ENCODE results near the gene TXNDC11.

Gene TXNDC11

DNA sequence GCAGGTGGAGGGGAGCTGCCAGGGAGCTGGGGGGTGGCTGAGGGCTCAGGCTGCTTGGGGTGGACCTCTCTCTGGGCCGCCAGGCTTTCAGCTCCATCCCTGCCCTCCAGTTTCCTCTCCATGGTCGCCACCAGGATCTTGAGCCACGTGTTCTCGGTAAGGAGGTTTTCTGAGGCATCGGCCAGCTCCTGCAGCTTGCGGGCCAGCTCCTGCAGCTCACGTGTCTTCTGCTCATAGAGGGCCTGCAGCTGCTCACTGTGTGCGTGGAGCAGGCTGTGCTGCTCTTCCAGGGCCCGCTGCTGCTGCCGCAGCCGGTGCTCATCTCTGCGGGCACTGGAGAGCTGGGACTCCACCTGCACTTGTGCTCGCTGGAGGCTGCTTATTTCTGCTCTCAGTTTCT lies 63.4 kb downstream of the TXNDC11 start:
- no peak overlapping the region for H3K4me3 ChIP-seq (ENCODE audit: low read depth, low read length)
- DNase-seq (ENCODE audit: low read depth), result no peak
- no peak for TF ChIP-seq MYC (IDR thresholded peaks at IDR 0.05; ENCODE audit: low read depth, low read length)
- no peak for TF ChIP-seq POLR2A (IDR thresholded peaks at IDR 0.05; ENCODE audit: extremely low read depth, insufficient read length)
- TF ChIP-seq, protein P1, sequence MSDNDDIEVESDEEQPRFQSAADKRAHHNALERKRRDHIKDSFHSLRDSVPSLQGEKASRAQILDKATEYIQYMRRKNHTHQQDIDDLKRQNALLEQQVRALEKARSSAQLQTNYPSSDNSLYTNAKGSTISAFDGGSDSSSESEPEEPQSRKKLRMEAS (IDR thresholded peaks at IDR 0.05; ENCODE audit: low read depth, low read length), result no peak
- TF ChIP-seq, protein P2, sequence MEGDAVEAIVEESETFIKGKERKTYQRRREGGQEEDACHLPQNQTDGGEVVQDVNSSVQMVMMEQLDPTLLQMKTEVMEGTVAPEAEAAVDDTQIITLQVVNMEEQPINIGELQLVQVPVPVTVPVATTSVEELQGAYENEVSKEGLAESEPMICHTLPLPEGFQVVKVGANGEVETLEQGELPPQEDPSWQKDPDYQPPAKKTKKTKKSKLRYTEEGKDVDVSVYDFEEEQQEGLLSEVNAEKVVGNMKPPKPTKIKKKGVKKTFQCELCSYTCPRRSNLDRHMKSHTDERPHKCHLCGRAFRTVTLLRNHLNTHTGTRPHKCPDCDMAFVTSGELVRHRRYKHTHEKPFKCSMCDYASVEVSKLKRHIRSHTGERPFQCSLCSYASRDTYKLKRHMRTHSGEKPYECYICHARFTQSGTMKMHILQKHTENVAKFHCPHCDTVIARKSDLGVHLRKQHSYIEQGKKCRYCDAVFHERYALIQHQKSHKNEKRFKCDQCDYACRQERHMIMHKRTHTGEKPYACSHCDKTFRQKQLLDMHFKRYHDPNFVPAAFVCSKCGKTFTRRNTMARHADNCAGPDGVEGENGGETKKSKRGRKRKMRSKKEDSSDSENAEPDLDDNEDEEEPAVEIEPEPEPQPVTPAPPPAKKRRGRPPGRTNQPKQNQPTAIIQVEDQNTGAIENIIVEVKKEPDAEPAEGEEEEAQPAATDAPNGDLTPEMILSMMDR (IDR thresholded peaks at IDR 0.05; ENCODE audit: low read depth, low read length), result no peak

DNA sequence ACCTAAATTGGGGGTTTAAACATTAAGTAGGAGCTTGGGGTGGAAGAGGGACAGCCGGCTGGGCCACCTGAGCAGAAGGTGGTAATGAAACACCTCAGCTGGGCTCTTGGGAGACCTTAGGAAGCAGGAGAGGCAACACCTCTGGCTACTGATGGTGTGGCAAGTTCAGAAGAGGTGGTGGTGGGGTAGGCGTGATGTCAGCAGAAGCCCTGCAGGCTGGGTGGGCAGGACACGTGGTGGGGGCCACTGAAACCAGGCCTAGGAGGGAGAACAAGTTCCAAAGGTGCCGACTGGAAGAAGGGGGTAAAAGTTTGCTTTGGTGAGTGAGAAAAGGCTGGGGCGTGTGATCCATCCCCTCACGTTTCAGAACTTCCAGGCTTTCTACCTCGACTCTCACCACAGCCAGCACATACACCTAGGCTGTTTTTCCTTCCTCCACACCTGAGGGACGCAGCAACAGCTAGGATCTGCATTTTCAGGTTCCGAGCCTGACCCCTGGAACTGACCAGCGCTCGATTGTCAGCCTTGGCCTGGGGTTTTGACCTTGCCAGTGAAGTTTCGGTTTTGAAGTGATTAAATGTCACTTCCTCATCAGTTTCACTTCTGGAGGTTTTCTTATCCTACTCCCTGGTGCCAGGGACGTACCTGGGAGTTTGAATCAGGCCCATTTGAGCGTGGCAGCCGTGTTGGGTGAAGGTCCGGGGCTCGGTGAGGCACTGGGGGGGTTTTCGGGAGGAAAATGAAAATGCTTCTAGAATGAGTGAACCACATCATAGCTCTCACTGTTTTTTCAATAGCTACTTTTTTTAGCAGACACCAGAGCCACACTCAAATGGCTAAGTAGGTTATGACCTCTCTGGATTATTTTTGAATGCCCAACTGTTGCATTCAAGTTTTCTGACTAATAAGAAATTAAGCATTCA lies 64.4 kb downstream of the TXNDC11 start:
- no peak for DNase-seq (ENCODE audit: low read depth)
- H3K4me3 ChIP-seq (ENCODE audit: low read depth, low read length), result no peak overlapping the region
- no peak for TF ChIP-seq POLR2A (IDR thresholded peaks at IDR 0.05; ENCODE audit: extremely low read depth, insufficient read length)
- TF ChIP-seq, protein P1 (IDR thresholded peaks at IDR 0.05; ENCODE audit: low read depth, low read length), result no peak
- TF ChIP-seq, protein P2 (IDR thresholded peaks at IDR 0.05; ENCODE audit: low read depth, low read length), result no peak

DNA sequence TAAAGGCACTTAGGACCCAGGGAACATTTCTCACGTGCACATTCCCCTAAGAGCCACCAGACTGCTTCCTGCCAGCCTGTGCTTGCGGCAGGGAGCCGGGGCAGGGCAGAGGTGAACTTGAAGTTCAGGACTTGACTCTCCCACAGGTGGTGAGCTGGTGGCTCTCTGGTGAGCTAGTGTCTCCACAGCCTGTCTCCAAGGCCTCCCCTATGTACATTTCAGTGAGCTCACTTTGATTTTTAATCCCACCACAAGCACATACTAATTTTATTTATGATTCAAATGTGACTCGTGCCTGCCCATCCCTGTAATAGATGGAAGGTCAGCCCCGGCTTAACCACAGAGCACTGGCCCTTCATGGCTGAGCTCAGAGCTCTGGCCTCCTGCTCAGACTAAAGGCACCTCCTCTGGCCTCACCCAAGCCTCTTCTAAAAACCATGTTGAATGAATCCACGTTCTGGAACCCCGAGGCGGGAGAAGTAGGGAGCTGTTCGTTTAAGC lies 65.2 kb downstream of the TXNDC11 start:
- no peak for TF ChIP-seq POLR2A (IDR thresholded peaks at IDR 0.05; ENCODE audit: extremely low read depth, insufficient read length)
- TF ChIP-seq MYC (IDR thresholded peaks at IDR 0.05; ENCODE audit: low read depth, low read length), result no peak
- TF ChIP-seq, protein P2 (IDR thresholded peaks at IDR 0.05; ENCODE audit: low read depth, low read length), result no peak
- TF ChIP-seq, protein P1 (IDR thresholded peaks at IDR 0.05; ENCODE audit: low read depth, low read length), result no peak
- no peak for DNase-seq (ENCODE audit: low read depth)
- H3K4me3 ChIP-seq (ENCODE audit: low read depth, low read length), result no peak overlapping the region

DNA sequence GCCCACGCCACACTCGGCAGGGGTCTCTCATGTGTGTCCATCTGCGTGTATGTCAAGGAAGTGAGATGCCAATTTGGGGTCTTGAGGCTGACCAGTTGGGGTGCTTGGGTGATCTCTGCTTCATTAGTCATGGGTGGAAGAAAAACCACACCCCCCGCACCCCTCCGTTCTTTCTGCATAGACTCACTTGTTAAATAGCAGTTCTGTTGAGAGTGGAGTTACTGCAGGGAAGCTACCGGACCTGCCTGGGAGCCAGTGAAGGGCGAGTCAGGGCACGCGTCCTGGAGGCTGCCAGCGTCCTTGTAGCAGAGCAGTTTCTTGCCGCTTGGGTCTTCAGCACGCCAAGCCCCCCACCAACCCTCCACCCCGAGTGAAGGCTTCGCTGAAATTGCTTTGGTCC lies 65.9 kb downstream of the TXNDC11 start:
- TF ChIP-seq, protein P1 (IDR thresholded peaks at IDR 0.05; ENCODE audit: low read depth, low read length), result no peak
- TF ChIP-seq, protein P2 (IDR thresholded peaks at IDR 0.05; ENCODE audit: low read depth, low read length), result no peak
- TF ChIP-seq MYC (IDR thresholded peaks at IDR 0.05; ENCODE audit: low read depth, low read length), result no peak
- no peak for TF ChIP-seq POLR2A (IDR thresholded peaks at IDR 0.05; ENCODE audit: extremely low read depth, insufficient read length)
- no peak overlapping the region for H3K4me3 ChIP-seq (ENCODE audit: low read depth, low read length)
- DNase-seq (ENCODE audit: low read depth), result no peak

DNA sequence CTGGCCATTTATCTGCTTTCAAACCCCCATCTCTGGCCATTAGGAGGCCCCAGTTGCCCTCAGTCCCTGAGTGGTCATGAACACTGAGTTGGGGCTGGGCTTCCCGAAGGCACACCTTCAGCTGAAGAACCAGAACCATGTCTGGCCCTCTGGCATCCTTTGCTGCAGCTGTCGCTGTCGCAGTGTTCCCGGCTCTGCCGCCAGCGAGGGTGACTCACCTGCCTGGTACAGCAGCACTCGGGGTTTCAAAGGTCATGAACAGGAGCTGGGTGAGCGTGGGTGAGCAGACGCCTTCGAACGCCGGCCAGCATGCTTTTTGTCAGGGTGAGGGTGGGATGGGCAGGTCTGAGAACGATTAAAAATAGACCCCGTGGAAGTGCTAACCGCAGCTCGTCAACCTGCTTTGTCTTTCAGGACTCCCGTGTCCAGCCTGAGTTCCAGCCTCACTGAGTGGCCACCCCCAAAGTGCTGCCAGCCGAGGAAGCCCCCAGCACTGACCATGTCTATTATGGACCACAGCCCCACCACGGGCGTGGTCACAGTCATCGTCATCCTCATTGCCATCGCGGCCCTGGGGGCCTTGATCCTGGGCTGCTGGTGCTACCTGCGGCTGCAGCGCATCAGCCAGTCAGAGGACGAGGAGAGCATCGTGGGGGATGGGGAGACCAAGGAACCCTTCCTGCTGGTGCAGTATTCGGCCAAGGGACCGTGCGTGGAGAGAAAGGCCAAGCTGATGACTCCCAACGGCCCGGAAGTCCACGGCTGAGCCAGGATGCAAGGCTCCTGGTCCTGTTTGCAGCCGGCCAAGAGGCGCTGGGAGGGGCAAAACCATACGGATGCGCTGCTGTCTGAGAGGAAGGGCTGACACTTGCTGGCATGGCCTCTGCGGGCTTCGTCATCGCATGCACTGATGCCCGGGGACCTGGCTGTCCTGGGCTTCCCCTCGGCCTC lies 66.8 kb downstream of the TXNDC11 start:
- no peak for DNase-seq (ENCODE audit: low read depth)
- TF ChIP-seq, protein P1 (IDR thresholded peaks at IDR 0.05; ENCODE audit: low read depth, low read length), result no peak
- no peak for TF ChIP-seq MYC (IDR thresholded peaks at IDR 0.05; ENCODE audit: low read depth, low read length)
- TF ChIP-seq POLR2A (IDR thresholded peaks at IDR 0.05; ENCODE audit: extremely low read depth, insufficient read length), result no peak
- TF ChIP-seq, protein P2 (IDR thresholded peaks at IDR 0.05; ENCODE audit: low read depth, low read length), result no peak
- H3K4me3 ChIP-seq (ENCODE audit: low read depth, low read length), result no peak overlapping the region

Measured in NB4 (cell line).